ENCODE measurements around the gene NTSR1.

DNA sequence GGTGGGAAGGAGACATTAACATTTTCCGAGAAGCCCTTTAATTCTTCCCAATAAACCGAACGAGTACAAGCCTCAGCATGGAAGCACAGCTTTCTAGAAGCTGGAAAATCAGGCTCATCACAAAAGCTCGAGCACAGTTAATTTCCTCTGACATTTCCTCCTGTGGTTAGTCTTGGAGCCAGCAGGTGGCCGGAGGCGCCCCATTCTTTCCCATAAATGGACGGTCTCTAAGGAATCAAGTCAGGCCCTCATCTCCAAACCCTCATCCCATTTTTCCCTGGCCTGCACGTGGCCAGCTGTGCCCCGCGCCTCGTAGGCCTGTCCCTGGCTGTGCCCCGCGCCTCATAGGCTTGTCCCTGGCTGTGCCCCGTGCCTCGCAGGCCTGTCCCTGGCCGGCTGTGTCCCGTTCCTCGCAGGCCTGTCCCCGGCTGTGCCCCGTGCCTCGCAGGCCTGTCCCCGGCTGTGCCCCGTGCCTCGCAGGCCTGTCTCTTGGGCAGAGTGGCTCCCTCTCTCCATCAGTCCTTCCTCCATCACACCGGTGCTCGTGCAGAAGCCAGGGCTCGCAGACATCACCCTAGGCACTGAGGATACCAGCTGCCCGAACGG is 19.7 kb upstream of the NTSR1 start:
- TF ChIP-seq, protein P1, sequence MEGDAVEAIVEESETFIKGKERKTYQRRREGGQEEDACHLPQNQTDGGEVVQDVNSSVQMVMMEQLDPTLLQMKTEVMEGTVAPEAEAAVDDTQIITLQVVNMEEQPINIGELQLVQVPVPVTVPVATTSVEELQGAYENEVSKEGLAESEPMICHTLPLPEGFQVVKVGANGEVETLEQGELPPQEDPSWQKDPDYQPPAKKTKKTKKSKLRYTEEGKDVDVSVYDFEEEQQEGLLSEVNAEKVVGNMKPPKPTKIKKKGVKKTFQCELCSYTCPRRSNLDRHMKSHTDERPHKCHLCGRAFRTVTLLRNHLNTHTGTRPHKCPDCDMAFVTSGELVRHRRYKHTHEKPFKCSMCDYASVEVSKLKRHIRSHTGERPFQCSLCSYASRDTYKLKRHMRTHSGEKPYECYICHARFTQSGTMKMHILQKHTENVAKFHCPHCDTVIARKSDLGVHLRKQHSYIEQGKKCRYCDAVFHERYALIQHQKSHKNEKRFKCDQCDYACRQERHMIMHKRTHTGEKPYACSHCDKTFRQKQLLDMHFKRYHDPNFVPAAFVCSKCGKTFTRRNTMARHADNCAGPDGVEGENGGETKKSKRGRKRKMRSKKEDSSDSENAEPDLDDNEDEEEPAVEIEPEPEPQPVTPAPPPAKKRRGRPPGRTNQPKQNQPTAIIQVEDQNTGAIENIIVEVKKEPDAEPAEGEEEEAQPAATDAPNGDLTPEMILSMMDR (conservative IDR thresholded peaks at IDR 0.05; ENCODE audit: low read depth, low read length) = peak; percentile 40
- TF ChIP-seq EZH2 (IDR thresholded peaks at IDR 0.05; ENCODE audit: low read length, unreplicated experiment) = no peak
- TF ChIP-seq EZH2phosphoT487 (IDR thresholded peaks at IDR 0.05; ENCODE audit: borderline replicate concordance, low read length) = no peak
